Measurements from ENCODE around the gene CAST.

- TF ChIP-seq CTCF (conservative IDR thresholded peaks at IDR 0.05; ENCODE audit: low read length), result no peak
- no peak for TF ChIP-seq EZH2phosphoT487 (IDR thresholded peaks at IDR 0.05; ENCODE audit: borderline replicate concordance, low read depth, low read length)
These were observed 11.0 kb downstream of the CAST start for GRCh38 chr5:96673127-96673526.

All from OCI-LY7 (cell line).